Stimulated activated CD4-positive, alpha-beta T cell treated with anti-CD3 and anti-CD28 coated beads, TNF-alpha, amount 100 ng/mL, for 1 hour (primary cell): ENCODE measurements around the gene CARM1.
"Not testable (repeated sequence)": the region's sequence is repeated elsewhere in the genome, so short reads cannot be mapped to it uniquely, and the experiment has no call there.

Experiments used
- DNase-seq, 3 donors: peaks; one replicate each; pipeline ENCODE4 v3.0.0-alpha.2; 2020; ENCODE audit warnings: low read depth in 3 of 3, low spot score in 1 of 3

CARM1 gene

DNA sequence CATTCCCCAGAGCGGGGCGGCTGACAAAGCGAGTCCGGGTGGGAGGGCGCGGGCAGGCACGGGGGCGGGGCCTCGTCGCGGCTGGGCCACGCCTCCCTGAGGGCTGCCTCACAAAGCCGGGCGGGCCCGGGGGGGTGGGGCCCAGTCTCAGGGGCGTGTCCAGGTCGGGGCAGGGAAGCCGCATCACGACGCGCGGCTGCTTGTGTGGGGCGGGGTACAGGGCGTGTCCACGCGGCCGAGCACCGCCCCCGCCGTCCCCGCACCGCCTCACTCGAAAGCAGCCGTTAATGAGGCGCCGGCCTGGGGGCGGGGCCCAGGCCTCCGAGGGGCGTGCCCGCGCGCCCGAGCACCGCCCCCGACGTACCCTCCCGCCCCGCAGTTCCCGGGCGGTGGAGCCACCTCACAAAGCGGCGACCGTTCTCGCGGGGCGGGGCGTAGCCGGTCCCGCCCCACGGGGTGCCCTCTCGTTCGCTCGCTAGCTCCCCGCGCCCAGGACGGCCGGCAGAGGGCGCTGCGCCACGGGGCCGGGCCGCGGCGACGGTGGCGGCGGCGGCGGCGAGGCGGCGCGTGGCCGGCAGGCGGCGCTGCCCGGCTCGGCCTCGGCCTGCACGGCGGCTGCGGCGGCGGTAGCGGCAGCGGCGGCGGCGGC lies at the start of gene CARM1:
TSS of gene CARM1 (plus strand) at position 599 of the 649 bp plus-strand sequence. CDS start 150 bp downstream, outside the sequence.
- DNase-seq, result peak; percentile 99 to 100 (median 99)

DNA sequence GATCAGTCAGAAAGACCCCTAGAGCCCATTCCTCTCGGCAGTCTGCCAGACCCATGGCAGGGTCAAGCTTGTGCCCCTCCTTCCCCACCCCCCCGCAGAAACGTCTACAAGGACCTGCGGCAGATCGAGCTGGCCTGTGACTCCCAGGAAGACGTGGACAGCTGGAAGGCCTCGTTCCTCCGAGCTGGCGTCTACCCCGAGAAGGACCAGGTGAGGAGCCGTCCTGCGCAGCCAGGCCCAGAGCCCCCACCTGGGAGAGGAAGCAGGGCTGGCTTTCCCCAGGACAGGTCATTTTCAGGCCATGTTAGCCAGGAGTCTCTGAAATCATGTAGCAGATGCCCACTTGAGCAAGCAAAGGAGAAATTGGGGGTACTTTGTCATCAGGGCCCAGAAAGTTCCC lies 47.7 kb upstream of the CARM1 start:
- DNase-seq, result no peak

DNA sequence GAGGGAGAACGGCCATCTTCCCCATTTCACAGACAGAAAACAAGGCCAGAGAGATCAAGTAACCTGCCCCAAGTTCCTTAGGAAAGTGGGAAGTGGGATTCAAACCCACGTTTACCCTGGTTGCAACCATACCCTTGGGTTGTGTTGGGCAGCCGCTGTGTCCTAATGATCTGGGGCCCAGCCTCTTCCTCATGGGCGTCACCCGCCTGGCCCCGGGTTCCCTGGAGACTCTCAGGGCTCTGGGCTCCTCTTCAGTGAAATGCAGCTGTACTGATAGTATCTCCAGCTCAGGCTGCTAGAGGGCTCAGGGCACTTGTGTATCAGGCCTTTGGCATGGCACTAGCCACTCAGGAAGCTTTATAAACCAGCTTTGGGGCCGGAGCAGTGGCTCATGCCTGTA lies 45.1 kb upstream of the CARM1 start:
- DNase-seq, result no peak

DNA sequence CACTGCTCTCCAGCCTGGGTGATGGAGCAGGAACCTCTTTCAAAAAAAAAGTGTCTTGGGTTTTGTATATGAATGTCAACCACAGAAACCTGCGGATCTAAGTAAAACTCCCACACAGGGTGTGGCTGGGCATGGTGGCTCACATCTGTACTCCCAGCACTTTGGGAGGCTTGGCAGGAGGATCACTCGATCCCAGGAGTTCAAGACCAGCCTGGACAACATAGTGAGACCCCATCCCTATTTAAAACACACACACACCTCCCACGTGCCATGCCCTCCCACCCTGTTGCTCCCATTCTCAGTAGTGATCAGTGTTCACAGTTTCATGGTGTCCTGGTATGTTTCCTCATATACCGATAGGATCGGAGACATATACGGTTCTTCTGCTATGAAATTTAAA lies 44.5 kb upstream of the CARM1 start:
- no peak for DNase-seq

DNA sequence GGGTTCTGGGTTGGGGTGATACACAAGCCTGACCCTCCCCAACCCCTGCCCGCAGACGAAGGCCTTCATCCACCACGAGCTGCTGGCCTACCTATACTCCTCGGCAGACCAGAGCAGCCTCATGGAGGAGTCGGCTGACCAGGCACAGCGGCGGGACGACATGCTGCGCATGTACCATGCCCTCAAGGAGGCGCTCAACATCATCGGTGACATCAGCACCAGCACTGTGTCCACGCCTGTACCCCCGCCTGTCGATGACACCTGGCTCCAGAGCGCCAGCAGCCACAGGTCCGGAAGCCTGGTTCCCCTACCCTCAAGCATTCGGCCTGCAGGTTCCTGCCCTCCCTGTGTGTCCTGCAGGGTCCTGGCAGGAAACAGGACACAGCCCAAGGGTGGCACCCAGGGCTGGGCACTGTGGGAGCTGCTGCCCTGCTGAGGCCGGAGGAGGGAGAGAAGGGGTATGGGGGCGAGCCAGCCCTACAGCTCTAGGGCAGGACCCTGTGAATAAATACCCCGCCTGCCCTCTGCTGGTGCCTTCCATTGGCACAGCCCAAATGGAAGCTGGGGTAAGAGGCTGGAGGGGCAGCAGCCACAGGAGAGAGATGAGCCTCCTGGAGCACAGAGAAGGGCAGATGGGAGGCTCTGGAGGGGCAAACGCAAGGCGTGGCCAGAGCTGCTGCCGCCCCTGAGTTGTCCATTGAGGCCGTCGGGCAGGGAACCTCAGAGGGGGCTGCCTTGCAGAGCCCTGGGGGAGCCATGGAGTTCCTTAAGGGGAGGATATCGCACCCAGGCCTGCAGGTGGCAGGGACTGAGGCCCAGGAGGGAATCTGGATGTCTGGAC lies 42.2 kb upstream of the CARM1 start:
- no peak for DNase-seq

DNA sequence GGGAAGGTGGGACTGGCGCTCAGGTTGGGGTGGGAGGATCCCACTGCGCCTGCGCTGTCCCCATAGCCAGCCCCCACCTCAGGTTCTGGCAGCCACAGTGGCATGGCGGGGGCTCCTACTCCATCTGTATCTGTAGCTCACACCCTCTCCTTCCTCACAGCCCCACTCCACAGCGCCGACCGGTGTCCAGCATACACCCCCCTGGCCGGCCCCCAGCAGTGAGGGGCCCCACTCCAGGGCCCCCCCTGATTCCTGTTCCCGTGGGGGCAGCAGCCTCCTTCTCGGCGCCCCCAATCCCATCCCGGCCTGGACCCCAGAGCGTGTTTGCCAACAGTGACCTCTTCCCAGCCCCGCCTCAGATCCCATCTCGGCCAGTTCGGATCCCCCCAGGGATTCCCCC lies 41.4 kb upstream of the CARM1 start:
- DNase-seq, result no peak

DNA sequence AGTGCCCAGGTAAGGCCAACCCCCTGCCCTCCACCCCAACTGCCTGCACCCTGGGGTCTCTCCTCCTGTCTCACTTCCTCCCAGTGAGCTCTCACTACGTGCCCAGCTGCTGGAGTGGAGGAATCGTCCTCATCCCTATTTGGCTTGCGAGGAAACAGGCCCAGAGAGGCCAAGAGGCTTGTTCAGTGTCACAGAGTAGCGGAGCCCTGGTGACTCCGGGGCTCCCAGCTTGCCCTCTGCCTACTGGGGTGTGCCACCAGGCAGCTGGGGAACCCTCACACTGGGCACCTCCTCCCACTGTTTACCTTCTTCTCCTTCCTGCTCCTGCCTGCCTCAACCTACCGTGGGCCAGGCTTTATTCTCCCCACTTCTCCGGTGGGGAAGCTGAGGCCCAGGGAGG lies 41.0 kb upstream of the CARM1 start:
- no peak for DNase-seq

DNA sequence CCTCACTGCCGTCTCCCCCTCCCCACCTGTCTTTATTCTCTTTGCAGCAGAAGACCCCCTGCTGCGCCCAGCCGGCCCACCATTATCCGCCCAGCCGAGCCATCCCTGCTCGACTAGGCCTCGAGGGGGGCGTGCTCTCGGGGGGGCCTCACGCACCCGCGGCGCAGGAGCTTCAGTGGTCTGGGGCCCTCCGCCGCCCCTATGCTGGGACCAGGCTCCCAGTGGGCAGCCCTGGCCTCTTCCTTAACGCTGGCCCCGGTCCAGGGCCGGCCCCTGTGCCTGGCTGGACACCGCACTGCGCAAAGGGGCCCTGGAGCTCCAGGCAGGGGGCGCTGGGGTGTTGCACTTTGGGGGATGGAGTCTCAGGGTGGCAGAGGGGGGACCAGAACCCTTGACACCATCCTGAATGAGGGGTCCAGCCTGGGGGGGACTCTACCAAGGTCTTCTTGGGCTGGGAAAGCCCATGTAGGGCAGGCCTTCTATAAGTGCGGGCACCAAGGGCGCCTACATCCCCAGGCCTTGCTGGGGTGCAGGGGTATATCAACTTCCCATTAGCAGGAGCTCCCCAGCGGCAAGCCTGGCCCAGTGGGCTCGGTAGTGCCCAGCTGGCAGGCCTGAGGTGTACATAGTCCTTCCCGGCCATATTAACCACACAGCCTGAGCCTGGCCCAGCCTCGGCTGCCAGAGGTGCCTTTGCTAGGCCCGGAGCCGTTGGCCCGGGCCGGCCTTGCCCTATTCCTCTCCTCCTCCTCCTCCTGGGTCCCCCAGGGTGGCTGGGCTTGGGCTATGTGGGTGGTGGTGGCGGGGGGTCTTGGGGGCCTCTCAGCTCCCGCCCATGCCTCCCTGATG lies 40.2 kb upstream of the CARM1 start:
- DNase-seq, result no peak

DNA sequence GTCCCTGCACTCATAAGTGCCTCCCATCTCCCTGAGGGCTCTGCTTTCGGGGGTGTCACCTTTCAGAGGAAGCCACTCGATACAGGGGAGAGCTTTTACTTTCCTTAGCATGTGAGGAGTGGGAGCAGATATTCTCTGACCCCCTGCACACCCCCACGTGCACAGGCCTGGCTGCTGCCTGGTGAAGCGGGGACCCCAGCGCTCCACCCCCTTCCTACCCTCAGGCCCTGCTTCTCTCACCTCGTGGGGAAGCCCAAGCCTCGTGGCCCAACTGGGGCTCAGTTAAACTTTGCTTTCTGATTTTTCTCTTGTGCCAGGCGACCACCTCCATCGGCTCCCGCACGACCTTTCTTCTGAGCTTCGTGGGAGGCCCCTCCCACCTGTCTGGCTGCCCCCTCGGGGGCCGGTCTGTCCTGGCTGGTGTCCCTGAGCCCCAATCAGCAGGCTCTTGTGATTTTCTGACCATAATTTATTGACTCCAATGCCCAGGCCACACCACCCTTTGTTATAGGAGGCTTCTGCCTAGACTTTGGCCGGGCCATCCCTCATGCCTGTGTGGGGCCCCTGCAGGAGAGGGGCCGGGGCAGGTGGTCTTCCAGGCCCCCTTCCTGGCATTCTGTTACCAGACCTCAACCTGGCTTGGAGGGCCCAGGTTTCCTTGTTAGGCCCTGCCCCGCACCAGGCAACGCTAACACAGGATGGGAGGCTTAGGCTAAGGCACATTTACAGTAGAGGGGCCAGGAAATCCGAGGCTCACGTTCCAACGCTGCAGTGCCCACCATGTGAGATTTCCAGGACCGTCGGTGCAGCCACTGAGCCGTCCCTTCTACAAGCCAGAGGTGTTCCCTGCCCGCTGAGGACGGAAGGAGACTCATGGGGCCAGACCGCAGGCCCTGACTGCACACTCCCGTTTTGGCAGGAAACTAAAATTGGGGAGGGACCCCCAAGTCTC lies 39.1 kb upstream of the CARM1 start:
- no peak for DNase-seq

DNA sequence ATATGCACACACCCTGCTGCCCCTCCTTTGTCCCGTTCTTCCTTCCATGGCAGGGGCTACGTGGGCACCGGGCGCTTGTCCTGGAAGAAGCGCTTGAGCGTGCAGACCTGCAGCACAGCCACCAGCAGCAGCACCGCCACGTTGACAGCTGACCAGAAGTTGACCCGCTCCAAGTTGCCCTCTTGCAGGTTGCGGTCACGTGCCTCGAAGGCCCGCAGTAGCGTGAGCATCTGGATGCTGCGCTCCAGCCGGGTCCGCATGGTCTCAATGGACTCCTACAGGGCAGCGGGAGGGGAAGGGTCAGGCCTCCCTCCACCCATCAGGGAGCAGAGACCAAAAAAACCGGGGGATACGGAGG lies 38.4 kb upstream of the CARM1 start:
- DNase-seq, result no peak

DNA sequence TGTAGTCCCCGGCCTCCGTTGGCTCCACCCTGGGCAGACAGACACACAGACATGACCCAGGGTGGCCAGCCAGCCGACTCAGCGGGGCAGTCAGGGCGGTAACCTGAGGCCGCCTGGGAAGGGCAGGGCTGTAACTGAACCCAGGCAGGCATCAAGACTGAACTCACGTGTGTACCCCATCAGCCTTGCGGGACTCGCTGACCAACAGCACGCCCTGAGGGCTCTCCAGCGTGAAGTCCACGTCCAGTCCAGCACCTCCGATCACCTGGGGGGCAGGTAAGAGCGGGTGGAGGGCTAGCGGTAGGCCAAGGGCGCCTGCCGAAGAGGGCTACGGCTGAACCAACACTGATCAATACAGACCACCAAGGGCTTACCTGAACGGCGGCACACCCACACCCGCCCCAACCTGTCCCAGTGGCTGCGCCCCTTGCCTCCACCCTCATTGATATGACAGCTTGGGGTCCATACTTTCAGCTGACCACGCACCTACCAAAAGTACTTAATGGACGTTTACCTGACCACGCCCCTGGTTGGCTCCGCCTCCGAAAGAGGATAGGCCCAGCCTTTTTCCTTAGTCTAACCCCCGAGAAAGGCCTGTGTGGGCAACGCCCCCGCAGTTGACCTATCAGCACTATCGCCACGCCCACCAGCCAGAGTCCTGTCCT lies 36.1 kb upstream of the CARM1 start:
- DNase-seq, result no peak

DNA sequence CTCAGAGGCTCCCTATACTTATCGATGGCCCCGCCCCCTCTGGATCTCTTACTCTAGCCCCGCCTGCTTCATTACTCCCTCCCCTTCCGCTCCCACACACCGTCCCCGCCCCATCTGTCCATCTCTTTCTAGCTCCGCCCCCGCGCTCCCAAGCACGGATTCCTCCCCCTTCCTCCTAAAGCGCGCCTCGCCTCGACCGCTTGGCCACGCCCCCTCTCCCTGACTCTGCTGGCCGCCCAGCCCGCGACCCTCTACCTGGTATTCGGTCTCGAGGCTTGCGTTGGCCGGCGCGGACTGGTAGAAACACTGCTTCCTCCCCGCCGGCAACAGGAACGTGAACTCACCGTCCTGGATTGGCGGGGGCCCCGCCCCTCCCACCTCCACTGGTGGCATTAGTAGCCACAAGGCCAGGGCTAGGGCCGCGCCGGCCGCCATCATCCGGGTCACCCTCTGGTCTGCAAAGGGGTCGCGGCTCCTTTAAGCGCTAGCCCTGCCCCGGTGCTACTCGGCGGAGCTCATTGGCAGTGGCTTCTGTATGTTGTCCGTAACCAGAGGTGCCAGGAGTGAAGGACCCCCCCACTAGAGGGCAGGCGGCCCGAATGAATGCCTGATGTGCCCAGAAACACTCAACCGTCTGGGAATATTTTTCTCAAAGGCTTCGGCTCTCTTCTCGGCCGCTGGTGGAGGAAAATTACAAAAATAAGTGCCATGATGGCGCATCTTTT lies 35.4 kb upstream of the CARM1 start, which contains the start of gene TMED1:
TSS of gene TMED1 (minus strand) at position 459 of the 725 bp plus-strand sequence. CDS start at position 438, 21 bp downstream.
- peak; percentile 76 to 90 (median 88) for DNase-seq

DNA sequence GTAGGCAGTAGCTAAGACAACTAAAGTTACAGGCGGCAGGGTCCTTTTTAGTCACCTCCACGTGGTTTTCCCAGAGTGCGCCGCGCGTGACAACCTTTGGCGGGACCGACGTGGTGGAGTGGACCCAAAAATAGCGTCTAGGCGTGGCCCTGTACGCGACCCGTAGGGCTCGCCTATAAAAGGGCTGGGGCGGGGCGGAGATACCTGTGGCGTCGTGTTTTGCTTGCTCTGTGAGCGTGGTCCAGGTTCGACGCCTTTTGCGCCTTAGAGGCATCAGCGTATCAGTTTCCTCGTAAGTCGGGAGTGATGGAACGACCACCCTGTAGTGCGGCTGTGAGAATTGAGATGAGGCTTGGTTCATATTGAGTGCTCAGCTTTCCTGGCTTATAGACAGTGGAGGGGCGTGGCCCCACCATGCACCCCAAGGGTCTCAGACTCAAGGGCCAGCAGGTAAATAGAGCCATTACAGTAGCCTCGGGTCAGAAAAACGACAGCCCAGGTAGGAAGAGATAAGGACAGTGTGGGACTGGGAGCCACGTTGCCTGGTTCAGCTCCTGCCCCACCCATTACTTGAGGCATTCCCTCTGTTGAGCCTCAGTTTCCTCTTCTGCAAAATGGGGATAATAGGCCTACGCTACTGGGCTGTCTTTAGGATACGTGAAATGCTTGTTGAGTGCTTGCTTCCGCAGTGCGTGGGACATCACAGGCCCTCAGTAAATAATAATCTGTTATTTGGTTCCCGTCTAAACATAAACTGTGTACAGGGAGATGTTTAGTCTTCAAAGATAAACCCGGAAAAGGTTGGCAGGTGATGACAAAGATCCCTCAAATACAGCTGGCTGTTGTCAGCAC lies 34.6 kb upstream of the CARM1 start:
- DNase-seq, result peak in 2 of 3 donors; percentile 46 to 67

DNA sequence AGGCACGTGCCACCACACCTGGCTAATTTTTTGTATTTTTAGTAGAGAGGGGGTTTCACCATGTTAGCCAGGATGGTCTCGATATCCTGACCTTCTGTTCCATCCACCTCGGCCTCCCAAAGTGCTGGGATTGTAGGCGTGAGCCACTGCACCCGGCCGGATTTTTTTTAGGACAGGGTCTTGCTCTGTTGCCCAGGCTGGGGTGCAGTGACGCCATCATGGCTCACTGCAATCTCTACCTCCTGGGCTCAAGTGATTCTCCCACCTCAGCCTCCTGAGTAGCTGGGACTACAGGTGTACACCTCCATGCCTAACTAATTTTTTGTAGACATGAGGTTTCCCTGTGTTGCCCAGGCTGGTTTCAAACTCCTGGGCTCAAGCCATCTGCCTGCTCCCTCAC lies 33.7 kb upstream of the CARM1 start:
- DNase-seq, result not testable (repeated sequence)

DNA sequence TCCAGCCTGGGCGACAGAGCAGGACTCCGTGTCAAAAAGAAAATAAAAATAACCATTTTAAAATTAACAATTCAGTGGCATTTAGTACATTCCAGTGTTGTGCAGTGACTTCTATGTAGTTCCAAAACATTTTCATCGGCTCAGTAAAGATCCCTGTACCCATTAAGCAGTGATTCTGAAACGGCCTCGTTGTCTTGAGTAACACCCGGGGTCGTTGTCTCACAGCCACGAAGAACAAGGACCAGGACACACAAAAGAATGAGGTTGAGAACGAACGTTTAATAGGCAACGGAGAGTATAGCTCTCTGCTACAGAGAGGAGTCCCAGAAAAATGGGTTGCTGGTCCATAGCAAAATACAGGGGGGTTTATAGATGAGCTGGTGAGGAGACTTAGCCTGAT lies 33.0 kb upstream of the CARM1 start:
- DNase-seq, result no peak

DNA sequence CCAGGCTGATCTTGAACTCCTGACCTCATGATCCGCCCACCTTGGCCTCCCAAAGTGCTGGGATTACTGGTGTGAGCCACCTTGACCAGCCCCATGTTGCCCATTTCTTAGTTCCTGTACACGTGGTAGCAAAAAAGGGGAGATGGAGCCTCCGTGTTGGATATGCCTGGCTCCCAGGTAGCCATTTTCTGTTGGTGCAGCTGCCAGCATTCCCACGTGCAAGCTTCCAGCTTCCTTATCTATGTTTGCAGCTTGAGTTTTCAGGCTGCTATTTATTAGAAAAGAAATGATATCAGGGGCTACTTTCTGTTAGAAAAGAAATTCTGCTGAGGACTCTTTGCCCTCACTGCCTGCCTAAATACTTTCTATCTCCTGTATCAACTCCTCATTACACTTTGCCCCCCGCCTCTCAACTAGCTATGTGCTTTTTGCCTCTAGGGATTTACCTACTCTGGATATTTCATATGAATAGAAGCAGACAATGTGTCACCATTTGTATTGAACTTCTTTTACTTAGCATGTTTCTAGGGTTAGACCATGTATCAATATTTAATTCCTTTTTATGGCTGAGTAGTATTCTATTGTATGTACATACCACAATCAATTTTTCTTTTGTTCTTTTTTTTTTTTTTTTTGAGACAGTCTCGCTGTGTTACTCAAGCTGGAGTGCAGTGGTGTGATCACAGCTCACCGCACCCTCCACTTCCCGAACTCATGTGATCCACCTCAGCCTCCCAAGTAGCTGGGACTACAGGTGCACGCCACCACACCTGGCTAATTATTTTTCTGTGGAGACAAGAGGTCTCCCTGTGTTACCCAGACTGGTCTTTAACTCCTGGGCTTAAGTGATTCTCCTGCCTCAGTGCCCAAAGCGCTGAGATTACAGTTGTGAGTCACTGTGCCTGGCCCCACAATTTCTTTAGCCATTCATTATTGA lies 32.0 kb upstream of the CARM1 start:
- no peak for DNase-seq

DNA sequence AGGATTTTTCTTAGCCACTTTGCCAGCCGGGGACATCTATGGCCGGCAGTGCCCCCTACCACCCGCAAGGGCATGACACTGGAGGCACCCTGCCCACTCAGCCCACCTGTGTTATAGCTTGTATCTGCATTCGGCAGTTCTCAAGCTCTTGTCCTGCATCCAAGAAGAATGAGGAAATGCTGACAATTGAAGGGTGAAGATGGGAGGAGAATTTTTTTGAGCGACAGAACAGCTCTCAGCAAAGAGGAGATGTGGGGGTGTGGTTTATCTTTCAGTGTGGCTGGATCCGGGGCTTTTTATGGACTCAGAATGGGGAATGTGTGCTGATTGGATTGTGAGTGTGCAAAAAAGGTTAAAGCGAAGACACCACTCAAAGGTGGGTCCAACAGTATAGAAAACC lies 28.6 kb upstream of the CARM1 start:
- no peak for DNase-seq
